GM12892 (cell line): ENCODE results near the gene CENPP.

Experiments
- POLR2A ChIP-seq: IDR thresholded peaks from 2 replicates; pipeline ENCODE4 v1.6.1; 2011; ENCODE audit warnings: low read depth, low read length, control low read depth
- POLR2AphosphoS5 ChIP-seq: IDR thresholded peaks from 2 replicates; pipeline ENCODE4 v1.6.1; 2011; ENCODE audit warnings: low read depth, low read length, control low read depth
- TAF1 ChIP-seq: IDR thresholded peaks from 2 replicates; pipeline ENCODE4 v1.6.1; 2011; ENCODE audit warnings: low read depth, mild to moderate bottlenecking, control low read depth, low read length, borderline replicate concordance

DNA sequence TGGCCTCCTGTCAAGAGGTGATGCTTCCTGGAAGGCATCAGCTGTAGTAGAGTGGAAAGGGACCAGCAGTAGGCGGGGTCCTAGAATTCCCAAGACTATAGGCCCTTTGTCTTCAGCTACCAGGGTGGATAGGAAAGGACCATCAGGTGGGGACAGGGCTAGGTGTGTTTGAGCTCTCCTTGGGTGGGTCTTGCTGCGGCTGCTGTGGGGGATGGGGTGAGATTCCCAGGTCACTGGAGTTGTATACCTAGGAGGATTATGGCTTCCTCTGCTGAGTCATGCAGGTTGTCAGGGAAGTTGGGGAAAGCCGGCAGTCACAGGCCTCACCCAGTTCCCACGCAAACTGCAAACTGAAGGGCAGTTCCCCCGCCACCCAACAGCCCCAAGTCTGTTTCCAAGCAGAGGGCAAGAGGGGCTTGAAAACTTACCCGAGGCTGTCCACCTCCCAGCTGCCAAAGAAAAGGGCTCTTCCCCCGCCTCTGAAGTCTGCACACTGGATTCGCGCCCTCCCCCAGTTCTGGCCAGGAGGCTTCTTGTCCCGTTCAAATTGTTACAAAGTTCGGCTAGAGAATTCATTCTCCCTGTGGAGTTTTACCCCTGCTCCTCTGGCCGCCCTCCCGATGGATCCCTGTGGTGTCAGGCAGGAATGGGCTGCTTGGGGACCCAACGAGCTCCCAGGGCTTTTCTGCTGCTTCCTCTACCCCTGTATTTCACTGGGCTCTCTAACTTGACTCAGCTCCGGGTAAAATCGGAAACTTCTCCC is 233.0 kb downstream of the CENPP start:
- TF ChIP-seq POLR2A = no peak
- TF ChIP-seq POLR2AphosphoS5 = no peak
- no peak for TF ChIP-seq TAF1
